Muscle of arm (tissue), 12 donors: Measurements from ENCODE around the gene TXNDC5. TPM values are rescaled to one million over a fixed set of nuclear protein-coding genes. Genes with fewer than 3 reads are reported as not detected.
"Not testable (repeated sequence)": the region's sequence is repeated elsewhere in the genome, so short reads cannot be mapped to it uniquely, and the experiment has no call there.

Experiments
- DNase-seq: peaks from one replicate; pipeline ENCODE4 v3.0.0-alpha.2; 2013
- polyA plus RNA-seq, 12 donors: library from polyadenylated mRNA; unstranded; fragments of 120-200 nt; gene quantifications; one replicate each; pipeline ENCODE4 v1.2.1, GENCODE V29; 2013; ENCODE audit not compliant: insufficient read length in 12 of 12

Gene TXNDC5
- polyA plus RNA-seq, 12 donors: 88.2 to 183 (median 116) TPM; not detected in 1

DNA sequence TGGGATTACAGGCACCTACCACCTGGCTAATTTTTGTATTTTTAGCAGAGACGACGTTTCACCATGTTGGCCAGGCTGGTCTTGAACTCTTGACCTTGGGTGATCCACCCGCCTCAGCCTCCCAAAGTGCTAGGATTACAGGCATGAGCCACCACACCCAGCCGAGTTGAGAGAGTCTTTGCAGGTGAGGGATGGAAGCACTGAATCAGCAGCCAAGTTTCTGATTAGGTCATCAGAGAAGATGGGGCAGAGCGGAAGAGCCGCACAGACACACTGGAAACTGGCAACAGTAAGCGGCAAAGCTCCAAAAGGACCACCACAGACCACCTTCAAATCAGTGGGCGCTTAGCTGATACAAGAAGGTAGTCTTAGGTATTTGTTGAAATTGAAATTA is 12.4 kb downstream of the TXNDC5 start:
- not testable (repeated sequence) for DNase-seq

GRCh38 chr6:7897461-7898192 is 13.0 kb downstream of the TXNDC5 start:
- DNase-seq: no peak

DNA sequence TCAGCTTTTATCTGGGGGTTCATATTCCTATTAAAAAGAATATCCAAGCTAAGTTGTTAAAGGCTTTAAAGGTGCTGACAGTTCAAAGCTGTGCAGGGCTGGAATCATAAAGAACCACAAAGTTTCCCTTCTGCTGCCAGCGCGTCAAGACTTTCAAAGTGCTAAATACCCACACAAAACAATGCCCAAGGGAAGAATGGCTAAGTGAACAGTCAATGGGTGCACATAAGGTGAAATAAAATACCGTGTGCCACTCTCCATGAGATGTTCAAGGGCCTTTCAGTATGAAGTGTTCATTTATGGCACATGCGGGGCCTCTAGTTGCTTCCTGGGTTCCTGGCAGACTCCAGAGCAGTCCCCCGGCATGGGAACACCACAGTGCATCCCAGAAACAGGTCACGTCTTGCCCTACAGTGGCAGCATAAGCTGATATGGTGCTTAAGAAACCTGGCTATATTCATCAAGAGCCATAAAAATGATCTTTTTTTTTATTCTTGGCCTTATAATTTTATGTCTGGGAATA is 14.1 kb downstream of the TXNDC5 start:
- no peak for DNase-seq

- DNase-seq: no peak
Observed at GRCh38 chr6:7895125-7895423, 15.5 kb downstream of the TXNDC5 start.

DNA sequence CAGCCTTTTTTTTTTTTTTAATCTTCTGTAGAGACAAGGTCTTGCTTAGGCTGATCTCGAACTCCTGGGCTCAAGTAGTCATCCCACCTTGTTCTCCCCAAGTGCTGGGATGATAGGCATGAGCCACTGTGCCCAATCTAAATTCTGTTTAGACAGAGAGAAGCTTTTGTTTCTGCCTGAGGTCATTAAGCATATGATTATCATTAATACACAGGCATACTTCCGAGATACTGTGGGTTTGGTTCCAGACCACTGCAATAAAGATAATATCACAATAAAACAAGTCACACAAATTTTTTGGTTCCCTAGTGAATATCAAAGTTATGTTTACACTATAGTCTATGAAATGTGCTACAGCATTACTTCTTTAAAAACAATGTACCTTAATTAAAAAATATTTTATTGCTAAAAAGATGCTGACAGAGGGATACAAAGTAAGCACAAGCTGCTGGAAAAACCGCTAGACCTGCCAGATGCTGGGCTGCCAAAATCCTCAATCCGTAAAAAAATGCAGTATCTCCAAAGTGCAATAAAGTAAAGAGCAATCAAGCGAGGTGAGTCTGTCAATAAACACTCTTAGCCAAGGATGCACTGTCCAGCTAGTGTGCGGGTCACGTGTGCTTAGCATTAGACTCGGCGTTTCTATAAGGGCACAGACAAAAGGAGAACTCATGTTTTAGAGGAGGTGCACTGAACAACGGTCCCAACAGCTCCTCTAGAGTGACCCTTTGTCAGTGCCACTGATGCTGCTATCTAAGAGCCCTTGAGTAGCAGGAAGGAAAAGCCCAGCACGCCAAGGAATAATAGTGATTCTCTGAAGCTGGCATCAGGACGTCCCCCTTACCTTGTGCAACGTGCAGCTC is 16.1 kb downstream of the TXNDC5 start:
- no peak for DNase-seq

DNA sequence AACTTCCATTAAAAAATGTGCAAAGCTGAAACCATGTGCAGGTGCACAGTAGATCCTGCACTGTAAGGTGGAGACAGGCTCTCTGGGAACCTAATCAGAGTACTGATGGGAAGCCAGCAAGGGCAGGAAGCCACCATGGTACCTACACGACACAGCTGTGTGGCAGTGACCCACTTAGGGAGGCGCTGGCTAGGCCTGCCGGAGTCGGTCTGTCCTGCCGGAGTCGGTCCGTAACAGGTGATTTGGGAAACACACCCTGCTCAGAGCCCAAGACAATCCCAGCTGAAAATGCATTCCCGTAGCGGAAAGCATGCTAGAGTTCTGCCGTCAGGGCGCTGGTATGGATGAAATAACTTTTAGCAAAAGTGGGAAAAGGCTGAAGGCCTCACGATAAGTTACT is 17.2 kb downstream of the TXNDC5 start:
- DNase-seq: no peak

- DNase-seq: not testable (repeated sequence)
Observed at GRCh38 chr6:7892367-7892766, 18.2 kb downstream of the TXNDC5 start.

DNA sequence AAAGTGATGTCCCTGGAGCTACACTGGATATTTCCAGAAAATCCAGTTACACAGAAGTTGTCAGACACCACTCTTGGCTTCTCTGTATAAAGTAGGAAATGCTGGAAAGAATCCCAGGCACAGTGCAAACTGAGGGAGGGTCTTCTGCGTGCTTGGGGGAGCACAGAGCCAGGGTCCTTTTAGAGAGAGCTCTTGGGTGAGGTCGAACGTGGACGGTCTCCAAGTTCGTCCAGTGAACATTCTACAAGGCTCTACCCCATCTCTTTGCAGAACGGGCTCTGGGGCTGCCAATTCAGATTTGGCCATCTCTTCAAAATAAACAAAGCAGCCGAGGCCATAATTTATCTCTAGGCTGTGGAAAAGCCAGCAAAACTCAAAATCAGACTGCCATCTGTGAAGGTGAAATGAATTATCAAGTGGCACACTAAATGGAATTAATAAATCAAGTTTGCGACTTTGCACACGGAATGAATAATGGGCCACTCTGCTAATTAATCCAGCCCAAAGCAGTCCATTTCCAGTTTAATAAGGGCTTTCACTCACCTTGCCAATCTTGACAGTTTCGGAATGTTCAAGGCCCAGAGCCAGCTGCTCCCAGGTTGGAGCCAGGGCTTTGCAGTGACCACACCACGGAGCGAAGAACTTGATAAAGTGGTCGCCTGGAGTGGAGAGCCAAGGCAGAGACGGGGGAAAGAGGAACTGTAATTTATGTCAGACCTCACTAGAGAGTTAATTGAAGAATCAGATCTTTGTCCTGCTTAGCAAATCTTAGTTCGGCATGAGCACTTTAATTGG is 19.3 kb downstream of the TXNDC5 start:
- no peak for DNase-seq

DNA sequence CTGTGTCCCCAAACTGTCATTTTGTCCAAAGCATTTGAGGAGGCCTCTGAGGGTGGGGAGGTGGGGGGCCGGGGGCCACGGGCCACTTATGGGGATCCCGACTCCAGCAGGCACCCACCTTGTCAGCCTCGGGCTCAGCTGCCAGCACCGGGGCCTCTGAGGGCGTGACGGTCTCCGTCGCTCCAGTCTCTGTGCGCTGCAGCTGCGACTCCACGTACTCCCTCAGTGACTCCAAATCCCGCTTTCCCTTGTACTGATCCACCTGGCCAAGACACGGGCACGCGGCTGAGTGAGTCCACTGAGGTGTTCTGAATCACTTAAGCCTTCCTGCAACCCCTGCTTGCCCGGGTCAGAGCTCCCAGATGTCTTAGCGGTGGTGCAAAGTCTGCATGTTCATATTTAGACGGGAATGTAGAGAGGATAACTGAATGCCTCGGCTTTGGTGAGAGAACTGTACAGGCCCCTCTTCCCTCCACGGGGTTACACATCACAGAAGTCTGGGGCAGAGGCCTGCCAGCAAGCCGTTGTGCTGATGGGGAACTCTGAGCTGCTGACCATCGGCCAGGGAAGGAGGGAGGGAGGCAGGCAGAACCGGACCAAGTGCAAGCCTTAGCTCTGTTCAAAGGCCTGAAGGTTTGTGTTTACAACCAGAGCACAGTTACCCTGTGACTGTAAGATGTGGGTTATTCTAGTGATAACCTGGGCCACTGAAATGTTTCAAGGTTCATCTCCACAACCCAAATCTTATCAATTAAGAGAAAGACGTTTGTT is 21.8 kb downstream of the TXNDC5 start:
- DNase-seq: no peak

- no peak for DNase-seq
Observed at GRCh38 chr6:7887278-7887991, 23.2 kb downstream of the TXNDC5 start.

- no peak for DNase-seq
Observed at GRCh38 chr6:7886132-7886531, 24.5 kb downstream of the TXNDC5 start.

GRCh38 chr6:7883381-7883780 is 27.2 kb downstream of the TXNDC5 start:
- DNase-seq: no peak

DNA sequence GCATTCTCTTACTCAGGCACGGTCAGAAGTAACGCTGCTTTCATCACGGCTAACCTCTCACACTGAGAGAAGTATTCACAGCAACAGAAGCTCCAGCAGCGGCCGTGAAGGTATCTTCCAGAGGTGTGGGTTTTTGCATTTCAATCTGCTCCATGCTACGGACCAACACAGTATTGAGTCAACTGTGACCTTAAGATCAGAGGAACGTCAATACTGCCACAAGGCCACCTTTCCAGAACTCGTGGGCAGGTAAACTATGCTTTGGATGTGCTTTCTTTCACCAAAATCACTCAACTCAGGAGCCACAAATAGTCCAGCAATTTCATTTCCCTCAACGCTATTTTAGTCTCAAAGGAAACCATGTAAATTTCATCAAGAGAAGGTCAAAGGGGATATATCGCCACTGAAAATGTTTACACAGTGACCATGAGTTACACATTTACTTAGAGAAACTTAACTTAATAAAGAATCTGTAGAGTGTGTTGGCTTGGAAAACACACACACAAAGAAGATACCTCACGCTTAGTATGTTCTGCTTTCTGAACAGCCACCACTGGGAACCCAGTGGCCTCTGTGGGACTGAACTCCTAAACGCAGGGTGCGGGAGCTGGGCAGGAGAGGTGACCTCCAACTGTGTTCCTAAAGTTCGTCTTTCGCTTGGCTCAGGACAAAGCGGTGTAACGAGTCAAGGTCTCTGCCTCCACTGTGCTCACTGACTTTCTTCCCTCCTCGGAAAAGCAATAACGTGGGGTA is 27.9 kb downstream of the TXNDC5 start:
- no peak for DNase-seq

DNA sequence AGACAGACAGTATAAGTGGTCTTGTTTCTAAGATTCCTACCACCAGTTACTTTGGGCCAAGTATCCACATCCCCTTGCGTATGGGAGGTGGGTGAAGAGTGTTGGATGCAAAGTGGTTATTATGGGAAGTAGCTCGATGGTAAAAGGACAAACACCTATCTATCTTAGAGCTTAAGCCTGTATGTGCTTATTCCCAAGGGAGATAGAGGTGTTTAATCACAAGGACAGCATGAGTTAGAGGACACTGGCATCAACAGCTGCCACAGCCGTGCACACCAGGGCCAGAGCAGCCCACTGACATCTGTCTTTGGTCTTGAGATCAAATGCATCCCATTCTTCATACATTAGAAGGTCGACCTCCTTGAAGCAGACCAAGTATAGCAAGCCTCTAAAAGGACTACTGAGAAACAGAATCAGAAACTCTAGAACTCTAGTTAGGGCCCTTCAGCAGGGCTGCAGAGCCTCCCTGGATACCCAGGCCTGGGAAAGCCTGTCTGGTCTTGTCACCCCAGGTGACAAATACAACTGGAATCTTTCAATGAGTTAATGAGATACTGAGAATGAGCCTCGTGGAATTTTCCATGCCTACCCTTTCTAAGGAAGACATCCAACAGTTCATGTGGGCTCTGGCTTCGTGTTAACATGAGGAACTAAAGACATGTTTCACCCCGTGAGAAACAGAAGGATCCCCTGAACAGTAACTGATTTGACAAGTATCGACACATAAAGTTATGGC is 28.7 kb downstream of the TXNDC5 start:
- no peak for DNase-seq

DNA sequence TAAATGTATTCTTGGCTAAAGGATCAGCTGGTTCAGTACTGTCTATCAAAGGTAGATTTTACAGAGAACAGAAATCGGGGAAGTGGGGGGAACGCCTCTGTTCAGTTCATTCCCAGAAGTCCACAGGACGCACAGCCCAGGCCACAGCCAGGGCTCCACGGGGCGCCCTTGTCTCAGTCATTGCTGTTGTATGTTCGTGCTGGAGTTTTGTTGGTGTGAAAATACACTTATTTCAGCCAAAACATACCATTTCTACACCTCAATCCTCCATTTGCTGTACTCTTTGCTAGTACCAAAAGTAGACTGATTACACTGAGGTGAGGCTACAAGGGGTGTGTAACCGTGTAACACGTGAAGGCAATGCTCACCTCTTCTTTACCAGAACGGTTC is 29.9 kb downstream of the TXNDC5 start:
- DNase-seq: no peak

GRCh38 chr6:7879980-7880717 is 30.4 kb downstream of the TXNDC5 start:
- DNase-seq: no peak

DNA sequence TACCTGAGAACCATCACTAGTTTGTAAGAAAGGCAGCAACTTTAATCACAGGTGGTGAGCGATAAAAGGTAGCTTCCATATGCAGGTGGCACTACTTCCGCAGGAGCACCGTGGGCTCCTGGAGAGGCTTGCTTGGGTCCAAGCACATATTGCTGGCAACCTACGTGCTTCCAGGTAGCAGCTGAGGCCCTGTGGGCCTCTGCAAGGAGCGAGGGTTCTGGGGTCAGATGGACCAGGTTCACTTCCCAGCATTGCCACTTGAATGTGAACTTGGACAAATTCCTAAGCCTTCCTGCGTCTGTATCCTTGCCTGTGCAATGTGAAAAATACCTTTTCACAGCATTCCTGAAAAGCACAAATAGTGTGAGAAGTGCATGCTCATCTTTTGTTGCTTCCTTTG is 31.0 kb downstream of the TXNDC5 start:
- DNase-seq: no peak

DNA sequence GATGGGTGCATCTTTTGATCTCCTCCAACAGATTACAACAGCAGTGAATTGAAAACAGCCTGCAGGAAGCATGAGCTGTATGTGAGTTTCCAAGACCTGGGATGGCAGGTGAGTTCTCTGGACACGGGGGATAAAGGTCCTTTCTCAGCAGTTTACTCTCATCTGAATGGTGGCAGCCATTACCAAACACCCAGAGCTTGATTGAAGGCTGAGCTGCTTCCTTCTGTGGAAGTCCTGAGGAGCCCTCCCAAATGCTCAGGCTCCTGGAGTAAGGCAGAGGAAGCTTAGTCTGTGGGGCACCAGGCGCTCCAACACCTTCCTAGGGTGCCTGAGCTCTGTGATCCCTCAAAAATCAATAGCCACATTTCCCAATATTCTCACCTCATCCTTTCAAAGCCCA is 31.5 kb downstream of the TXNDC5 start:
- DNase-seq: no peak
